ENCODE data around the gene MPRIP.

Gene MPRIP

DNA sequence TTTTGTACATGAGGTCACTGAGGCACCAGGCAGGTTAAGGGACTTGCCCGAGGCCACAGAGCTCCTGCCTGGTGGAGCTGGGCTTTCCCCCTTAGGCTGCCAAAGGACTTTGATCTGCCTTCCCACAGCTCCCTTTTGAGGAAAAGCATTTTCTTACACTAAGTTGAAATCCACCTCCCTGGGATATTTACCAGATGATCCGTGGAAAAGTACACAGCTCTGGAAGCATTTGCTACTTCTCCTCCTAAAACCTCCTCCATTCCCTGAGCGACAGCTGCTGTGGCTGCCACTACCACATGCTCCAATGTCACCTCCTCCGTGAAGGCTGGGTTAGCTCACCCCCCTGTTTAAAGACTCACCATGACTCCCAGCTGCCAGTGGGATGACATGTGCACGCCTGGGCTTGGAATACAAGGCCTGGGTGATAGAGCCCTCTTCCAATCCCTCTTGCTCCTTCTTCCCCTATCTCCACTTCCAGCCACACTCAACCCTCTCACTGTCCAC, 1.2 kb upstream of the MPRIP start:
- Histone ChIP-seq H3K36me3 (ENCODE audit: control insufficient read depth, insufficient read depth, low read length) (no peaks in the 10 kb centered on the region), H3K4me3 (ENCODE audit: low read depth, low read length) (peak overlapping the region; percentile 52), H3K4me1 (peaks cover 25% of the 10 kb centered on the region), H3K9ac (peak overlapping the region; percentile 31), H3K9me3 (ENCODE audit: control insufficient read depth, low read length) (no peaks in the 10 kb centered on the region), H3K27ac (peak overlapping the region; percentile 88), H3K27me3 (ENCODE audit: control insufficient read depth, insufficient read depth, low read length) (no peaks in the 10 kb centered on the region), H3K4me2 (ENCODE audit: low read length) (peak overlapping the region; percentile 85), H2AFZ (peak overlapping the region; percentile 93), H3K79me2 (peaks cover 21% of the 10 kb centered on the region)
- TF ChIP-seq, protein P1, sequence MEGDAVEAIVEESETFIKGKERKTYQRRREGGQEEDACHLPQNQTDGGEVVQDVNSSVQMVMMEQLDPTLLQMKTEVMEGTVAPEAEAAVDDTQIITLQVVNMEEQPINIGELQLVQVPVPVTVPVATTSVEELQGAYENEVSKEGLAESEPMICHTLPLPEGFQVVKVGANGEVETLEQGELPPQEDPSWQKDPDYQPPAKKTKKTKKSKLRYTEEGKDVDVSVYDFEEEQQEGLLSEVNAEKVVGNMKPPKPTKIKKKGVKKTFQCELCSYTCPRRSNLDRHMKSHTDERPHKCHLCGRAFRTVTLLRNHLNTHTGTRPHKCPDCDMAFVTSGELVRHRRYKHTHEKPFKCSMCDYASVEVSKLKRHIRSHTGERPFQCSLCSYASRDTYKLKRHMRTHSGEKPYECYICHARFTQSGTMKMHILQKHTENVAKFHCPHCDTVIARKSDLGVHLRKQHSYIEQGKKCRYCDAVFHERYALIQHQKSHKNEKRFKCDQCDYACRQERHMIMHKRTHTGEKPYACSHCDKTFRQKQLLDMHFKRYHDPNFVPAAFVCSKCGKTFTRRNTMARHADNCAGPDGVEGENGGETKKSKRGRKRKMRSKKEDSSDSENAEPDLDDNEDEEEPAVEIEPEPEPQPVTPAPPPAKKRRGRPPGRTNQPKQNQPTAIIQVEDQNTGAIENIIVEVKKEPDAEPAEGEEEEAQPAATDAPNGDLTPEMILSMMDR (IDR thresholded peaks at IDR 0.05) = no peak

DNA sequence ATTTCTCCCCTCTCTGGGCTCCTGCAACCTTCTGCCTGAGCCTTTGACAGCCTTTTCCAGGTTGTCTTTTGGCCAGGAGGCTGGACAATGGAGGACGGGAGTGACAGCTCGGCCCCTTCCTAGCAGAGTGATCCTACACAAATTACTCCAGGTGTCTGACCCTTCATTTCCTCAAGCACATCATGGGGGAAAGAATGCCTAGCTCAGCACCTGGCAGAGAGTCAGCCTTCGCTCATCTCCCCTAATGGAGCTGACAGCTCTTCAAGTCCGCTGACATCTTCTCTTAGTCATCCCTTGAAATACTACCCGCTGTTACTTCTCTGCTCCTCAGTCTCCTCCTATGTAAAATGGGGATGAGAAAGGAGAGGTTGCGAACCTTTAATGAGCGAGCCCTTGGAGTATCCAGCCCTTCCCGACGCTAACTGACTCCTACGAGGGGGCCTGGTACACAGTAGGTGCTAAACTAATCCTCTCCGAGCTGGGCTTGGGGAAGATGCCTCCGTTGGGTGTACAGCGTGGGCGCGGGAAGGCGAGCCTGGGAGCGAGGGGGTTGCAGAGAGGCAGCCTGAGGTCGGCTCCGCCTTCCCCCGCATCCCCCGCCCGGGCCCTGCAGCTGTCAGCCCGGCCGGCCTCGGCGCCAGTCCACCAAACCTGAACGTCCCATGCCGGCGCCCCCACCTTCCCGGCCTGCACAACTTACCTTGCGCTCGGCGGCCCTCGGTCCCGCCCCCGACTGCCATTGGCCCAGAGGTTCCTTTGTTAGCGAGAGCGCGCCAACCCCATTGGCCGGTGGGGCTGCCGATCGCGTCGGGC, 480 bp upstream of the MPRIP start:
- H3K4me2 ChIP-seq (ENCODE audit: low read length) = peak overlapping the region; percentile 85

DNA sequence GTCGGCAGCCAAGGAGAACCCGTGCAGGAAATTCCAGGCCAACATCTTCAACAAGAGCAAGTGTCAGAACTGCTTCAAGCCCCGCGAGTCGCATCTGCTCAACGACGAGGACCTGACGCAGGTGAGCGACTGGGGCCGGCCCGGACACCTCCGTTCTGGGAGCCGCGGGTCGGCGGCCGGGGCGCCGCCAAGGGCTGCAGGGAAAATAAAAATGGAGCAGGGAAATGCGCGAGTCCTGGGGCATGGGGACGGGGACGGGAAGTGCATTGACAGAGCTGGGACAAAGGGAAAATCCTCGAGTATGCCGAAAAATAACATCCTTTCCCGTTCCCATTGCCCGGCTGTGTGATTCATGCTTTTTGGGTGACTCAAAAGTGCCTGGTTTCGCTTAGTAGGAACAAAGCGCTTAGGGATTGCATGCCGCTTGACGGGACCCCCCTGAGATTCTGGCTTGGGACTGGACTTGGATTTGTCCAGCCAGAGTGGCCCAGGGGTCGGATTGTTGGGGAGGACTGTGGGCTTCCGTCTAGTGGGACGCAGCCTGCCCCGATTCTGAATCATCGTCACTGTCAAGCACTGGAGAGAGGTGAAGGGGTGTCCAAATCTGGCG, 699 bp downstream of the MPRIP start:
- H3K79me2 ChIP-seq = peaks cover 38% of the 10 kb centered on the region
- peak overlapping the region; percentile 4 for H3K9ac ChIP-seq
- no peaks in the 10 kb centered on the region for H3K36me3 ChIP-seq (ENCODE audit: control insufficient read depth, insufficient read depth, low read length)
- TF ChIP-seq, protein P1 (IDR thresholded peaks at IDR 0.05) = no peak
- H3K4me1 ChIP-seq = peaks cover 29% of the 10 kb centered on the region
- no peaks in the 10 kb centered on the region for H3K9me3 ChIP-seq (ENCODE audit: control insufficient read depth, low read length)
- H3K27ac ChIP-seq = peak overlapping the region; percentile 54
- H3K4me3 ChIP-seq (ENCODE audit: low read depth, low read length) = peak overlapping the region; percentile 56
- H3K4me2 ChIP-seq (ENCODE audit: low read length) = peak overlapping the region; percentile 85
- no peaks in the 10 kb centered on the region for H3K27me3 ChIP-seq (ENCODE audit: control insufficient read depth, insufficient read depth, low read length)
- peak overlapping the region; percentile 70 for H2AFZ ChIP-seq

More for the DNA sequence above, 480 bp upstream of the MPRIP start:
- H3K9ac ChIP-seq = peak overlapping the region; percentile 31
- H3K4me3 ChIP-seq (ENCODE audit: low read depth, low read length) = peak overlapping the region; percentile 52
- peaks cover 29% of the 10 kb centered on the region for H3K4me1 ChIP-seq
- H3K27me3 ChIP-seq (ENCODE audit: control insufficient read depth, insufficient read depth, low read length) = no peaks in the 10 kb centered on the region
- H3K9me3 ChIP-seq (ENCODE audit: control insufficient read depth, low read length) = no peaks in the 10 kb centered on the region
- H3K36me3 ChIP-seq (ENCODE audit: control insufficient read depth, insufficient read depth, low read length) = no peaks in the 10 kb centered on the region
- peaks cover 28% of the 10 kb centered on the region for H3K79me2 ChIP-seq
- TF ChIP-seq, protein P1 (IDR thresholded peaks at IDR 0.05) = no peak
- H3K27ac ChIP-seq = peak overlapping the region; percentile 88
- peak overlapping the region; percentile 93 for H2AFZ ChIP-seq

DNA sequence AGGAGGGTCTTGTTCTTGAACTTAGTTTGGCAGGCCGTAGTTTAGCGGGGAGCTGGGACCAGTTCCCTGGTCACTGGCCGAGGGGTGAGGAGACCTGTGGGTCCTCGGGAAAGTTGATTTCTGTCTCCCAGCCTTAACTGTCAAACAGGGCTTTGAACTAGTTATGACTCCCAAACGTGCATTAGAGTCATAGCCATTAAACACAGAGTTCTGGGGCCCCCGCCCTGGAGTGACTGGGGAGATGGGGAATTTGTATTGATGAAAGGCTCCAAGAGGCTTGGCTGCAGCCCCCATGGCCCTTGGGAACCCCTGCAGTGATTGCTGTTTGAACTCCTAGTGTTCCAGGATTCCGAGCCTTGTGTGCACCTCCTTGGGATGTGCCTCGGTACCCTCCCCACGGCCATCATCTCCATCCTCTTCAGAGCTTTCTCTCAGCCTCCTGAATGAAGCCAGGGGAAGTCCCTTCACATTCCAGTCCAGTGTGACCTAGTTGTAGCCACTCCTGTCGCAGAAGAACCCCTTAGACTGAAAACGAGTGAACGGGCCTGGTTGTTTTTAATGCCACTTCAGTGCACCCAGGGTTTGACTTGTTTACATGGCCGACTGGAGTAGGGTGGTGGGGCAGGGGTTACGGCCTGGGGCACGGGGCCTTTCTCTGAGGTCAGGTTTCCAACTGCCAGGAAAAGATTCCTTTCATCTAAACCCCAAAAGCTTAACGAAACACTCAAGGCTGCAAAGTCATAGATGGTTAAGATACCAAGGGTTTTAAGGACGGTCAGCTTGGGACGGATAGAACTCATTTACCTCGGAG, 1.4 kb downstream of the MPRIP start:
- H3K9me3 ChIP-seq (ENCODE audit: control insufficient read depth, low read length) = no peaks in the 10 kb centered on the region
- peak overlapping the region; percentile 4 for H3K9ac ChIP-seq
- H3K4me3 ChIP-seq (ENCODE audit: low read depth, low read length) = peak overlapping the region; percentile 56
- H3K27me3 ChIP-seq (ENCODE audit: control insufficient read depth, insufficient read depth, low read length) = no peaks in the 10 kb centered on the region
- TF ChIP-seq, protein P1 (IDR thresholded peaks at IDR 0.05) = no peak
- H3K36me3 ChIP-seq (ENCODE audit: control insufficient read depth, insufficient read depth, low read length) = no peaks in the 10 kb centered on the region
- H2AFZ ChIP-seq = no peak overlapping the region
- peak overlapping the region; percentile 85 for H3K4me2 ChIP-seq (ENCODE audit: low read length)
- H3K4me1 ChIP-seq = peaks cover 29% of the 10 kb centered on the region
- H3K27ac ChIP-seq = peak overlapping the region; percentile 54
- H3K79me2 ChIP-seq = peaks cover 45% of the 10 kb centered on the region
